K562 (cell line): ENCODE results near the gene ZNF549. TPM values are rescaled to one million over a fixed set of nuclear protein-coding genes. Genes with fewer than 3 reads are reported as not detected.

Source experiments
- CTCF ChIP-seq, 3 experiments: IDR thresholded peaks in 2 of 3; conservative IDR thresholded peaks in 1 of 3; 2 replicates each; pipeline ENCODE4 v1.5.1; 2011 to 2012; ENCODE audit warnings: low read length in 3 of 3, mild to moderate bottlenecking in 3 of 3, control low read depth in 2 of 3, improper control_type of control experiment in 1 of 3, inconsistent platforms in 1 of 3, low read depth in 1 of 3, mixed read lengths in 1 of 3, moderate library complexity in 1 of 3; ENCODE audit not compliant: insufficient read depth in 2 of 3
- DIDO1 ChIP-seq: fragments of 450-650 bp; IDR thresholded peaks from 2 replicates; pipeline ENCODE4 v1.6.1; 2016; ENCODE audit warnings: low read depth, missing biosample characterization, missing genetic modification characterization
- MAZ ChIP-seq, 2 experiments: fragments of 450-650 bp in 1 of 2; sonication (generic) in 1 of 2; formaldehyde crosslinking; IDR thresholded peaks in 1 of 2; conservative IDR thresholded peaks in 1 of 2; 2 replicates each; pipeline versions ENCODE4 v1.4.0 to v1.5.0; 2020; ENCODE audit warnings: mild to moderate bottlenecking in 1 of 2, missing genetic modification reagents in 1 of 2
- MCM2 ChIP-seq: fragments of 450-650 bp; IDR thresholded peaks from 2 replicates; pipeline ENCODE4 v1.6.1; 2017; ENCODE audit warnings: low read depth, mild to moderate bottlenecking
- MECOM ChIP-seq: fragments of 250-450 bp; sonication (Bioruptor Pico); IDR thresholded peaks from 2 replicates; pipeline ENCODE4 v1.8.0; 2022; ENCODE audit warnings: inconsistent platforms
- MTA1 ChIP-seq: fragments of 450-650 bp; IDR thresholded peaks from 2 replicates; pipeline ENCODE4 v1.6.1; 2017; ENCODE audit warnings: borderline replicate concordance
- RBM15 ChIP-seq: fragments of 200-400 bp; formaldehyde crosslinking; IDR thresholded peaks from 2 replicates; pipeline ENCODE4 v1.6.1; 2018; ENCODE audit warnings: mild to moderate bottlenecking, low read length, moderate library complexity; ENCODE audit not compliant: insufficient read depth
- SAP30 ChIP-seq: fragments of 200-600 bp; sonication (generic); IDR thresholded peaks from 2 replicates; pipeline ENCODE4 v1.6.1; 2012; ENCODE audit warnings: borderline replicate concordance, low read depth, mild to moderate bottlenecking, moderate library complexity, low read length, control low read depth, inconsistent platforms; ENCODE audit not compliant: insufficient read depth, poor library complexity, severe bottlenecking
- SMAD1 ChIP-seq: fragments of 150-350 bp; IDR thresholded peaks from 2 replicates; pipeline ENCODE4 v1.6.1; 2014; ENCODE audit warnings: low read length, low read depth; ENCODE audit not compliant: partially characterized antibody
- STAT5B ChIP-seq: fragments of 250-450 bp; sonication (Bioruptor Pico); IDR thresholded peaks from 2 replicates; pipeline ENCODE4 v1.8.0; 2021; ENCODE audit warnings: mild to moderate bottlenecking, inconsistent platforms
- TGIF2 ChIP-seq: sonication (generic); formaldehyde crosslinking; IDR thresholded peaks from 2 replicates; pipeline ENCODE4 v1.8.1; 2022; ENCODE audit warnings: mild to moderate bottlenecking, missing genetic modification reagents, moderate library complexity
- ZNF184 ChIP-seq: sonication (generic); formaldehyde crosslinking; IDR thresholded peaks from 2 replicates; pipeline ENCODE4 v1.5.0; 2020; ENCODE audit warnings: missing genetic modification reagents
- ZNF511 ChIP-seq: sonication (generic); formaldehyde crosslinking; IDR thresholded peaks from 2 replicates; pipeline ENCODE4 v1.8.0; 2022; ENCODE audit warnings: mild to moderate bottlenecking, missing genetic modification reagents
- ZNF79 ChIP-seq: fragments of 250-450 bp; sonication (Bioruptor Pico); IDR thresholded peaks from 2 replicates; pipeline ENCODE4 v1.4.0; 2020; ENCODE audit warnings: low read depth, mild to moderate bottlenecking, moderate library complexity
- polyA plus RNA-seq, 8 experiments: library from polyadenylated mRNA; depleted of rRNA in 4 of 8; stranded (reverse) in 5 of 8; unstranded in 3 of 8; fragments of >200 nt; fragmentation: Nextera tagmentation in 2 of 8; fragmentation: Illumina TruSeq in 1 of 8; extraction: Ambion mirVana in 2 of 8; extraction: Trizol in 1 of 8; gene quantifications; 2 replicates each; pipeline versions ENCODE4 v1.2.1 to v1.2.3, GENCODE V29; 2011 to 2014; ENCODE audit warnings: inconsistent platforms in 1 of 8, missing spikeins in 1 of 8
- total RNA-seq, 7 experiments: library from RNA; depleted of rRNA in 6 of 7; stranded (reverse); fragments of >200 nt in 6 of 7; fragmentation: Illumina TruSeq in 2 of 7; extraction: Trizol in 2 of 7; gene quantifications; 2 replicates each; pipeline versions ENCODE4 v1.2.1 to v1.2.3, GENCODE V29; 2011 to 2021; ENCODE audit warnings: low replicate concordance in 1 of 7
- TF ChIP-seq, protein P1 (sequence below): fragments of 450-650 bp; conservative IDR thresholded peaks from 2 replicates; pipeline ENCODE4 v1.6.1; 2016; ENCODE audit warnings: missing genetic modification characterization, low read depth, mild to moderate bottlenecking, control low read depth, missing compliant biosample characterization
- TF ChIP-seq, protein P2 (sequence below): sonication (generic); formaldehyde crosslinking; IDR thresholded peaks from 2 replicates; pipeline ENCODE4 v1.8.0; 2022; ENCODE audit warnings: mild to moderate bottlenecking, missing genetic modification reagents
- TF ChIP-seq, protein P3 (sequence below), 2 experiments: fragments of 450-650 bp in 1 of 2; sonication (generic) in 1 of 2; formaldehyde crosslinking in 1 of 2; IDR thresholded peaks in 1 of 2; conservative IDR thresholded peaks in 1 of 2; 2 replicates each; pipeline versions ENCODE4 v1.6.1 to v1.8.1; 2016 to 2023; ENCODE audit warnings: mild to moderate bottlenecking in 2 of 2, moderate library complexity in 2 of 2, inconsistent platforms in 1 of 2, missing genetic modification reagents in 1 of 2

Gene ZNF549
- total and polyA plus RNA-seq, 9 of the 15 experiments (the other 6 are each of a cell fraction or from before 2014, with no cell fraction given): 0.03 to 0.68 (median 0.25) TPM

GRCh38 chr19:57559404-57560025 lies 32.4 kb downstream of the ZNF549 start, which contains the start of gene ZNF550 (continued):
- TF ChIP-seq, protein P1, sequence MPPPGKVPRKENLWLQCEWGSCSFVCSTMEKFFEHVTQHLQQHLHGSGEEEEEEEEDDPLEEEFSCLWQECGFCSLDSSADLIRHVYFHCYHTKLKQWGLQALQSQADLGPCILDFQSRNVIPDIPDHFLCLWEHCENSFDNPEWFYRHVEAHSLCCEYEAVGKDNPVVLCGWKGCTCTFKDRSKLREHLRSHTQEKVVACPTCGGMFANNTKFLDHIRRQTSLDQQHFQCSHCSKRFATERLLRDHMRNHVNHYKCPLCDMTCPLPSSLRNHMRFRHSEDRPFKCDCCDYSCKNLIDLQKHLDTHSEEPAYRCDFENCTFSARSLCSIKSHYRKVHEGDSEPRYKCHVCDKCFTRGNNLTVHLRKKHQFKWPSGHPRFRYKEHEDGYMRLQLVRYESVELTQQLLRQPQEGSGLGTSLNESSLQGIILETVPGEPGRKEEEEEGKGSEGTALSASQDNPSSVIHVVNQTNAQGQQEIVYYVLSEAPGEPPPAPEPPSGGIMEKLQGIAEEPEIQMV (tag): no peak
- TF ChIP-seq ZNF79 (no peak), MTA1 (peak; percentile 88), SAP30 (no peak), SMAD1 (no peak), ZNF184 (CRISPR knock-in tag) (no peak), TGIF2 (no peak), STAT5B (CRISPR knock-in tag) (no peak), MAZ (CRISPR knock-in tag; conservative IDR thresholded peaks at IDR 0.05 in 1 of 2, IDR thresholded peaks at IDR 0.05 in 1 of 2) (no peak), ZNF511 (CRISPR knock-in tag) (no peak), MCM2 (no peak), MECOM (CRISPR knock-in tag) (no peak), DIDO1 (tag) (no peak), RBM15 (no peak), CTCF (IDR thresholded peaks at IDR 0.05 in 2 of 3, conservative IDR thresholded peaks at IDR 0.05 in 1 of 3; ENCODE audit: insufficient read depth in 2 of 3, low read depth in 1 of 3, low read length in 3 of 3) (no peak)
- TF ChIP-seq, protein P2, sequence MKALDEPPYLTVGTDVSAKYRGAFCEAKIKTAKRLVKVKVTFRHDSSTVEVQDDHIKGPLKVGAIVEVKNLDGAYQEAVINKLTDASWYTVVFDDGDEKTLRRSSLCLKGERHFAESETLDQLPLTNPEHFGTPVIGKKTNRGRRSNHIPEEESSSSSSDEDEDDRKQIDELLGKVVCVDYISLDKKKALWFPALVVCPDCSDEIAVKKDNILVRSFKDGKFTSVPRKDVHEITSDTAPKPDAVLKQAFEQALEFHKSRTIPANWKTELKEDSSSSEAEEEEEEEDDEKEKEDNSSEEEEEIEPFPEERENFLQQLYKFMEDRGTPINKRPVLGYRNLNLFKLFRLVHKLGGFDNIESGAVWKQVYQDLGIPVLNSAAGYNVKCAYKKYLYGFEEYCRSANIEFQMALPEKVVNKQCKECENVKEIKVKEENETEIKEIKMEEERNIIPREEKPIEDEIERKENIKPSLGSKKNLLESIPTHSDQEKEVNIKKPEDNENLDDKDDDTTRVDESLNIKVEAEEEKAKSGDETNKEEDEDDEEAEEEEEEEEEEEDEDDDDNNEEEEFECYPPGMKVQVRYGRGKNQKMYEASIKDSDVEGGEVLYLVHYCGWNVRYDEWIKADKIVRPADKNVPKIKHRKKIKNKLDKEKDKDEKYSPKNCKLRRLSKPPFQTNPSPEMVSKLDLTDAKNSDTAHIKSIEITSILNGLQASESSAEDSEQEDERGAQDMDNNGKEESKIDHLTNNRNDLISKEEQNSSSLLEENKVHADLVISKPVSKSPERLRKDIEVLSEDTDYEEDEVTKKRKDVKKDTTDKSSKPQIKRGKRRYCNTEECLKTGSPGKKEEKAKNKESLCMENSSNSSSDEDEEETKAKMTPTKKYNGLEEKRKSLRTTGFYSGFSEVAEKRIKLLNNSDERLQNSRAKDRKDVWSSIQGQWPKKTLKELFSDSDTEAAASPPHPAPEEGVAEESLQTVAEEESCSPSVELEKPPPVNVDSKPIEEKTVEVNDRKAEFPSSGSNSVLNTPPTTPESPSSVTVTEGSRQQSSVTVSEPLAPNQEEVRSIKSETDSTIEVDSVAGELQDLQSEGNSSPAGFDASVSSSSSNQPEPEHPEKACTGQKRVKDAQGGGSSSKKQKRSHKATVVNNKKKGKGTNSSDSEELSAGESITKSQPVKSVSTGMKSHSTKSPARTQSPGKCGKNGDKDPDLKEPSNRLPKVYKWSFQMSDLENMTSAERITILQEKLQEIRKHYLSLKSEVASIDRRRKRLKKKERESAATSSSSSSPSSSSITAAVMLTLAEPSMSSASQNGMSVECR (CRISPR knock-in tag): no peak
- TF ChIP-seq, protein P3, sequence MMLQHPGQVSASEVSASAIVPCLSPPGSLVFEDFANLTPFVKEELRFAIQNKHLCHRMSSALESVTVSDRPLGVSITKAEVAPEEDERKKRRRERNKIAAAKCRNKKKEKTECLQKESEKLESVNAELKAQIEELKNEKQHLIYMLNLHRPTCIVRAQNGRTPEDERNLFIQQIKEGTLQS (IDR thresholded peaks at IDR 0.05): no peak
- TF ChIP-seq, protein P3 (CRISPR knock-in tag; conservative IDR thresholded peaks at IDR 0.05): no peak
